Measurements from ENCODE around the gene MAD1L1. TPM values are rescaled to one million over a fixed set of nuclear protein-coding genes. Genes with fewer than 3 reads are reported as not detected.
A peak's percentile ranks its signal among the peaks of the same experiment; 100 is the strongest.
"Not testable (repeated sequence)": the region's sequence is repeated elsewhere in the genome, so short reads cannot be mapped to it uniquely, and the experiment has no call there.

The MAD1L1 gene
- total RNA-seq, 4 donors from 2014 or later: 8.0 to 52.7 (median 26.7) TPM

GRCh38 chr7:1839701-1840100 is 393.0 kb downstream of the MAD1L1 start:
- TF ChIP-seq CTCF (IDR thresholded peaks at IDR 0.05): no peak
- TF ChIP-seq EP300 (IDR thresholded peaks at IDR 0.05; ENCODE audit: low read depth): no peak
- TF ChIP-seq POLR2AphosphoS5 (IDR thresholded peaks at IDR 0.05): no peak
- no peak for TF ChIP-seq POLR2A (IDR thresholded peaks at IDR 0.05)
- in situ Hi-C loops (cut with MboI; ENCODE audit: low pct_ligation_motif_present in 1 of 4, low pct_unique_long_range_greater_than_20kb in 1 of 4, low sequenced_read_pairs in 3 of 4) (no loop called here), intact Hi-C loops (cut with DNase I; ENCODE audit: low total_unique reads) (no loop called here)
- Histone ChIP-seq H3K27ac (no peak overlapping the region), H3K27me3 (no peaks in the 10 kb centered on the region), H3K36me3 (no peaks in the 10 kb centered on the region), H3K9me3 (no peaks in the 10 kb centered on the region), H3K4me3 (no peak overlapping the region), H3K4me1 (no peaks in the 10 kb centered on the region)
- DNase-seq: peak; percentile 3
- 80 to 92% methylated on average over 5 to 13 of the region's 14 CpGs for WGBS, 2 donors (ENCODE audit: low coverage in 1 of 2)

- H3K4me3 ChIP-seq; intact Hi-C loops (cut with DNase I; ENCODE audit: low total_unique reads); H3K27ac ChIP-seq; in situ Hi-C loops (cut with MboI; ENCODE audit: low pct_ligation_motif_present in 1 of 4, low pct_unique_long_range_greater_than_20kb in 1 of 4, low sequenced_read_pairs in 3 of 4); H3K36me3 ChIP-seq; H3K9me3 ChIP-seq; H3K4me1 ChIP-seq; H3K27me3 ChIP-seq: not testable (repeated sequence)
- DNase-seq: peak; percentile 5
- 94% methylated on average over 21 of the region's 21 CpGs; no CpG with 5 or more reads in 1 of the 2 donors for WGBS, 2 donors (ENCODE audit: low coverage in 1 of 2)
Measured at GRCh38 chr7:1838911-1839531, 393.7 kb downstream of the MAD1L1 start.

GRCh38 chr7:1838544-1838872 is 394.2 kb downstream of the MAD1L1 start:
- DNase-seq; H3K27ac ChIP-seq; H3K4me1 ChIP-seq; in situ Hi-C loops (cut with MboI; ENCODE audit: low pct_ligation_motif_present in 1 of 4, low pct_unique_long_range_greater_than_20kb in 1 of 4, low sequenced_read_pairs in 3 of 4); H3K36me3 ChIP-seq; intact Hi-C loops (cut with DNase I; ENCODE audit: low total_unique reads); H3K4me3 ChIP-seq; H3K27me3 ChIP-seq; H3K9me3 ChIP-seq: not testable (repeated sequence)
- 95 to 96% methylated on average over 4 to 13 of the region's 13 CpGs for WGBS, 2 donors (ENCODE audit: low coverage in 1 of 2)

GRCh38 chr7:1837696-1838543 is 394.8 kb downstream of the MAD1L1 start:
- WGBS, 2 donors (ENCODE audit: low coverage in 1 of 2): 91 to 100% methylated on average over 6 to 31 of the region's 31 CpGs
- H3K4me3 ChIP-seq; in situ Hi-C loops (cut with MboI; ENCODE audit: low pct_ligation_motif_present in 1 of 4, low pct_unique_long_range_greater_than_20kb in 1 of 4, low sequenced_read_pairs in 3 of 4); H3K27me3 ChIP-seq; H3K27ac ChIP-seq; intact Hi-C loops (cut with DNase I; ENCODE audit: low total_unique reads); H3K4me1 ChIP-seq; H3K9me3 ChIP-seq; H3K36me3 ChIP-seq: not testable (repeated sequence)
- DNase-seq: peak; percentile 3

- H3K9me3 ChIP-seq; H3K36me3 ChIP-seq; H3K4me3 ChIP-seq; H3K27ac ChIP-seq; in situ Hi-C loops (cut with MboI; ENCODE audit: low pct_ligation_motif_present in 1 of 4, low pct_unique_long_range_greater_than_20kb in 1 of 4, low sequenced_read_pairs in 3 of 4); intact Hi-C loops (cut with DNase I; ENCODE audit: low total_unique reads); H3K4me1 ChIP-seq; H3K27me3 ChIP-seq; DNase-seq: not testable (repeated sequence)
- WGBS, 2 donors (ENCODE audit: low coverage in 1 of 2): 100% methylated on average over 1 of the region's 1 CpG; no CpG with 5 or more reads in 1 of the 2 donors
Measured at GRCh38 chr7:1831933-1832535, 400.7 kb downstream of the MAD1L1 start.

GRCh38 chr7:1831471-1831870 is 401.3 kb downstream of the MAD1L1 start:
- H3K27ac ChIP-seq; in situ Hi-C loops (cut with MboI; ENCODE audit: low pct_ligation_motif_present in 1 of 4, low pct_unique_long_range_greater_than_20kb in 1 of 4, low sequenced_read_pairs in 3 of 4); H3K36me3 ChIP-seq; H3K4me3 ChIP-seq; H3K9me3 ChIP-seq; DNase-seq; H3K4me1 ChIP-seq; intact Hi-C loops (cut with DNase I; ENCODE audit: low total_unique reads); H3K27me3 ChIP-seq: not testable (repeated sequence)
- 77 to 90% methylated on average over 4 of the region's 4 CpGs for WGBS, 2 donors (ENCODE audit: low coverage in 1 of 2)

GRCh38 chr7:1829668-1830067 is 403.1 kb downstream of the MAD1L1 start:
- DNase-seq; intact Hi-C loops (cut with DNase I; ENCODE audit: low total_unique reads); H3K4me1 ChIP-seq; H3K9me3 ChIP-seq; H3K27ac ChIP-seq; in situ Hi-C loops (cut with MboI; ENCODE audit: low pct_ligation_motif_present in 1 of 4, low pct_unique_long_range_greater_than_20kb in 1 of 4, low sequenced_read_pairs in 3 of 4); H3K27me3 ChIP-seq; H3K4me3 ChIP-seq; H3K36me3 ChIP-seq: not testable (repeated sequence)
- WGBS, 2 donors (ENCODE audit: low coverage in 1 of 2): 89 to 100% methylated on average over 1 of the region's 1 CpG
